Activated naive CD4-positive, alpha-beta T cell (primary cell): ENCODE results near the gene TUFM.
"Not testable (repeated sequence)": the region's sequence is repeated elsewhere in the genome, so short reads cannot be mapped to it uniquely, and the experiment has no call there.

Experiments used
- DNase-seq, 4 experiments: peaks; one replicate each; lab custom pipeline; 2025; lab: John Stamatoyannopoulos, UW

Gene TUFM

DNA sequence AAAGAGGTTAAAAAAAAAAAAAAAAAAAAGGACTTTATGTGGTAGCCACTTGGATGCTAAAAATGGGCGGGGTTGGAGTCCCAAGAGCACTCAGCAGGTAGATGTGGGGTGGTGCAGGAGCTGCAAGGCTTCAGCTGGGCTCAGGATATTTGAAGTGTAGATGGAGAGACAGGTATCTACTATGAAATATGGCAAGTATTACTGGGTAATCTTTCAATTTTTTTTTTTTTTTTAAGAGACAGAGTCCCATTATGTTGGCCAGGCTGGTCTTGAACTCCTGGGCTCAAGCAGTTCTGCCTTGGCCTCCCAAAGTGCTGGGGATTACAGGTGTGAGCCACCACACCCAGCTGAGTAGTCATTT lies 7.6 kb downstream of the TUFM start:
- no peak for DNase-seq

DNA sequence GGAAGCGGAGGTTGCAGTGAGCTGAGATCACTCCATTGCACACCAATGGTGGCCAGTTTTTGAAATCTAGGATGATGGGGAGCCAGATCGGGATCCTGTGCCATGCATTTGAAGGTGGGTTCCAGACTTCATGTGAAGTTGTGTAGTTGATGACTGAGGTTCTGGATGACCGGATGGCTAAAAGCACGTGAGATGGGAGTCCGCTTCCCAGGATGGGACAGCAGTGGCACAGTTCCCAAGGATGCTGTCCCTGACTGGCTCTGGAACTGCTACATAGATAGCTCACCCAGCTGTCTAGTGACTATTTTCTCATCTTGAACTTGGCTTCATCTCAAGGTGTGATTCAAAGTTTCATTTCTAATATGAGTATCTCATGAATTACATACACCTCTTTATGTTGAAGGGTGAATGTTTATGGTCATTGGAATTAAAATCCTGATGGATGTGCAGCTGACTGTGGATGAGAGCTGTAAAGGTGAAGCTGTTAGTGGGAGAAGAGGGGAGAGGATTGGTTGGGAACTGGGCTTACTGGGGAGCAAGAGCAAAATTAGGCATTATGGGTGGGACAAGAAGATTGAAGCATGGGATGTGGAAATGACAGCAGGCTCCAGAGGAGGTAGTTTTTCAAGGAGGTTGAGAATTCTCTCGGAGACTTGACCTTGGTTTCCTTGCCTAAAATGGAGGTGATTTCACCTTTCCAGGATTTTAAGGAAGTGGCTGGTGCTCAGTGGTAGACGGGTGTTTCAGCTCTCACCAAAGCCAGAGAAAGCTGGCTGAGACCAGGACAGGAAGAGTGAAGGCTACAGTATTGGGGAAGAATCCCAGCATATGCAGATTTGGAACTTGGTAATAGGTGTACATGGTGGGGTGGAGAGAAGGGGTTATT lies 8.2 kb downstream of the TUFM start:
- no peak for DNase-seq

DNA sequence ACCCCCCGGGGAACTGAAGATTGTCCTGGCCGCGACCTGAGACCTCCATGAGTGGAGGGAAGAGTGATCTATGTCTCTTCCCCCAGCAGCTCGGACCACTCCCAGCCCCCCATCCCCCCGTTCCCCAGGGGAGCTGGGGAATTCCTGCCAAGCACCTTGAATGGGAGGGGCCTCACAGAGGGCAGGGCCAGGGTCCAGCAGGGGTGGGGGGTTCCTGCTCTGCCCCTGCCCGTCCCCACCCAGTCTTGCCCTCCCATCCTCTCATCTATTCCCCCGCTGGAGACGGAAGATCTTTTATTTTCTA lies 9.4 kb downstream of the TUFM start:
- DNase-seq: no peak

DNA sequence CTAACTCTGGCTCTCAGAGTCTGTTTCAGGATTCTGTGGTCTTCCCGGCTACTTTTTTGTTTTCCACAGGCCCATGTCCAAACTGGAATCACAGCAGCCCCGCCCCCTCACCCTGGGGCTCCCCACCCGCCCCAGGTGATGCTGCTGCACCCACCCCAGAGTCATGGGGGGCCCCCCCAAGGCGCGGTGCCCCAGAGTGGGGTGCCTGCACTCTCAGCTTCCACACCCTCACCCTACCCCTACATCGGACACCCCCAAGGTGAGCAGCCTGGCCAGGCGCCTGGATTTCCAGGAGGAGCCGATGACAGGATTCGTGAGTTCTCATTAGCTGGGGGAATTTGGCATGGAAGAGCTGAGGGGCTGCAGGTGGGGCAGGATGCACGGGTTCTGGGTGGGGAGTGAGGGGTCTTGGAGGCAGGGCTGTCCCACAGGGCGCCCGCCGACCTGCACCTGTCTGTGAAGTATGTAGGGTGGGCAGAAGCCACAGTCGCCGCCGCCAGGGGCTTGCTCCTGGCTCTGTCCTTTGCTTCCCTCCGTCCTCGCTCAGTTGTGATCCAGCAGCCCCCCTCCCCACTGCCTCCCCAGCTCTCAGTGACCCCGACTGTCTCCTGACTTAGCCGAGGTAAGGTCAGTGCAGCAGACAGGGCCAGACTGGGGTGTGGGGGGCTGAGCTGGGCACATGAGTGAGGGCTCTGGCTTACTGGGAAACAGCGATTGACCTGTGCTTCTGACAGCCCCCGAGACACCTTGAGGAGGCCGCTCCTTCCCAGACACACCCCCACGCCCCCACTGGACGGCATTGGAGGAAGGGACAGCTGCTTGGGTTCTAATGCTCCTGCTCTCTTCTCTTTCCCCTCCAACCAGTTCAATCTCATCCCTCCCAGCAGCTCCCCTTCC lies 10.0 kb downstream of the TUFM start:
- DNase-seq: no peak

DNA sequence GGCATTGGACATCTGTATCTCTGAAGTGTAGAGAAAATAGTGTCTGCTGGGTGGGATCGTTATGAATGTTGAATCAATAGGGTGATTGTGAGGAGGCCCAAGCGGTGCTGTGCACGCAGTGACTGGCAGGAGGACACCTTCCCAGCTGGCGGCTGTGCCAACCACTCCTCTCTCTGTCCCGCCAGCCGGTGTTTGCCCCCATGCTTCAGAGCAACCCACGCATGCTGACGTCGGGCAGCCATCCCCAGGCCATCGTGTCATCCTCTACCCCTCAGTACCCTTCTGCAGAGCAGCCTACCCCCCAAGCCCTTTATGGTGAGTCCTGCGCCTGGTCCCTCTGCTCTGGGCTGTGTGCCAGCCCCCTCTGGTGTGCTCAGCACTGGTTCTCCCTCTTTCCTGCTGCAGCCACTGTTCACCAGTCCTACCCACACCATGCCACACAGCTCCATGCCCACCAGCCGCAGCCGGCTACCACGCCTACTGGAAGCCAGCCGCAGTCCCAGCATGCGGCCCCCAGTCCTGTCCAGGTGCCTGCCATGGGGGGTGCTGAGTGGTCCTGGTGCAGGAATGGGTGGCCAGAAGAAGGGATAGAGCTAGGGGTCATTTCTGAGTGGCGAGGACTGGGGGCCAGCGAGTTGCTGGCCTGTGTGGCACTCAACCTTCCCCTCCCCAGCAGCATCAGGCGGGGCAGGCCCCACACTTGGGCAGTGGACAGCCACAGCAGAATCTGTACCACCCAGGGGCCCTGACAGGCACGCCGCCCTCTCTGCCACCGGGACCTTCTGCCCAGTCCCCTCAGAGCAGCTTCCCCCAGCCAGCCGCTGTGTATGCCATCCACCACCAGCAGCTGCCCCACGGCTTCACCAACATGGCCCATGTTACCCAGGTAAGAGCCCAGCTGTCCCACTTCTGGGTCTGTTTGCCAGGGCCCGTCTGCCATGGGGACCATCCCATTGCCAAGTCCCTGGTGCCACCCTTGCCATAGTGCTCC lies 11.0 kb downstream of the TUFM start:
- DNase-seq: no peak

DNA sequence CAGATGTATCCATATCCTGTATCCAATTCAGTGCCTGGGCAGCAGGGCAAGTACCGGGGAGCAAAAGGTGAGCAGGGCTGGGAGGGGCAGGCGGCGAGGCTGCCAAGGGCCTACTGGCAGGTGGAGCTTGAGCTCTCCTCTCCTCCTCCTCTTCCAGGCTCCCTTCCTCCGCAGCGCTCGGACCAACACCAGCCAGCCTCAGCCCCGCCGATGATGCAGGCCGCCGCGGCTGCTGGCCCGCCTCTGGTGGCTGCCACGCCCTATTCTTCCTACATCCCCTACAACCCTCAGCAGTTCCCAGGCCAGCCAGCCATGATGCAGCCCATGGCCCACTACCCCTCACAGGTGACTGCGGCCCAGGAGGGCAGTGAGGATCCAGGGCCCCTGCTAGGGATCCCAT lies 11.8 kb downstream of the TUFM start:
- DNase-seq: no peak

DNA sequence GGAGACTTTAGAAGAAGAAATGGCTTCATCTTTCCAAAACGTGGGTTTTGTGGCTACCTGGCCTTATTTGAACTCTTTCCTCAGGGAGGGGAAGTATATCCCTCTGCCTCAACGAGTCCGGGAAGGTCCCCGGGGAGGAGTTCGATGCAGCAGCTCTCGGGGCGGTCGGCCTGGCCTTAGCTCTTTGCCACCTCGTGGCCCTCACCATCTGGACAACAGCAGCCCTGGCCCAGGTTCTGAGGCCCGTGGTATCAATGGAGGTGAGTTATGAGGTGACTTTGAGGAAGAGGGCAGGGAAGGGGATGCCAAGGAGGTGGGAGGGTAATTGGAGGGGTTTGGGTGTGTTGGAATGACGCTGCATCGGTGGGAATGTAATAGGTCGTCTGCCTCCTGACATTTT lies 15.6 kb downstream of the TUFM start:
- DNase-seq: no peak

DNA sequence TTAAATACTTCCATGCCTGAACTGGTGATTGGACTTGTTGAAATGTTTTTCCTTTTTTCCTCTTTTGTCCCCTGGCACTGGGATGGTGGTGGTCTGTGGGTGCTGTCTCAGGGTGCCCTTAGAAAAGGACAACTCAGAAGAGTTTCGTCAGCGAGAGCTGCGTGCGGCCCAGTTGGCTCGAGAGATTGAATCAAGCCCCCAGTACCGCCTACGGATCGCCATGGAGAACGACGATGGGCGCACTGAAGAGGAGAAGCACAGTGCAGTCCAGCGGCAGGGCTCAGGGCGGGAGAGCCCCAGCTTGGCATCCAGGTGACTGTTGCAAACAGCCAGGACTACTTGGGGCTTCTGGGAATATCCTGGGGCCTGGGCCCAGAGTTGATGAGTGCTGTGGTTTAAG lies 16.4 kb downstream of the TUFM start:
- DNase-seq: no peak

DNA sequence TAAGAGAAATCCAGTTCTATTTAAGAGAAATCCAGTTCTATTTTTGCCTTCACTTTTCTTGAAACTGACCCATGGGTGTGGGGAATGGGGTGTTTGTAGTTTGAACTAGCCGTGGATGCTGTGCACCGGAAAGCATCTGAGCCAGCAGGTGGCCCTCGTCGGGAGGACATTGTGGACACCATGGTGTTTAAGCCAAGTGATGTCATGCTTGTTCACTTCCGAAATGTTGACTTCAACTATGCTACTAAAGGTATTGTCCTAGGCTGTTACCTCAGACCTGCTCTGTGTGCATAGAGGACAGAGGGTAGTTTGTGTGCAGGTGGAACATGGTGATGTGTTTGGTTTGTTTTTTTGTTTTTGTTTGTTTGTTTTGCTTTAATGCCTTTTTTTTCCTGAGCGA lies 20.0 kb downstream of the TUFM start:
- no peak for DNase-seq

DNA sequence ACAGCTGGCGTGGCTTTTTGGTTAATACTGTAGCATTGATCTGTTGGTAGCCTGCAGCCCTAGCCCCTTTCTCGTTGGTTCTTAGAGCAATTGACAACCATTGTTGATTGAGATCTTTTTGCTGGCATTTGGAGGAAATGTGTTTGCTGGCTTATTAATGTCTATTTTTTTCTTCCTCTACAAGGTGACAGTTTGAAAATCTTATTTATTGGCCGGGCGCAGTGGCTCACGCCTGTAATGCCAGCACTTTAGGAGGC lies 21.5 kb downstream of the TUFM start:
- no peak for DNase-seq

DNA sequence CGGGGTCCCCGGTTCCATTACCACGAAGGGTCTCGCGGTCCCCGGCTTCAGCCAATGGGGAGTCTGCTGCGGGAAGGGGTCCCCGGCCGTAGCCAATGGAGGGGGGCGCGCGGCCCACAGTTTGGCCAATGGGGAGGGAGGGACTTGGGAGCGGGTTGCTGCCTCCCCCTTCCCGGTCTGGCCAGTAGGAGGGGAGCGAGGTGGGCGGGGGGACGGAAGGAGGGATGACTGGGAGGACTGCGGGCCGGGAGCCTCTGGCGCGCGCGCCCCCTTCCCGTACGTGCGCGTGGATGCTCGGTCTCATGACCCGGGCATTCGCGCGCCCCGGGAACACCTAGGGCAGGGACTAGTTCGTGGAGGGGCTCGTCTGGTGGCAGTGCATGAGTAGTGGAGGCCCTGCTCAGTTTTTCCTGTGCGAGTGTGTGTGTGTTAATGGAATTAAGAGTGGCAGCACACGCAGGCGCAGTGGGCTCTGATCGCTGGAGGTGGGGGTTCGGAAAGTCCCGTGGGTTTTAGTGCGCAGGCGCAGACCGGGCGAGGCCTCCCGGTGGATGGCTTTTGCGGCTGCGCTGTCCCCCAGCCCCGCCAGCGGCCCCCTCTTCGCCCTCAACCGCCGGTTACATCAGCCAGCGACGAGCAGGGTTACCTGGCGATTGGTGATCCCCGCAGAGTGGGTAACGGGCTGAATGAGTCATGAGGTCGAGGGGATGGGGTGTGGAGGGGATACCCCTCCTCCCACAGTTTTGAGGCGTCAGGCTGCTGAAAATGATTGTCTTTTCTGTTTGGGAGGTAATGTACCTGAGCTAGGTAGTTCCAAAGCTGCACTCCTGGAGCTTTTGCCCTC lies 22.1 kb downstream of the TUFM start:
- DNase-seq: peak; percentile 90 to 95 (median 92)

DNA sequence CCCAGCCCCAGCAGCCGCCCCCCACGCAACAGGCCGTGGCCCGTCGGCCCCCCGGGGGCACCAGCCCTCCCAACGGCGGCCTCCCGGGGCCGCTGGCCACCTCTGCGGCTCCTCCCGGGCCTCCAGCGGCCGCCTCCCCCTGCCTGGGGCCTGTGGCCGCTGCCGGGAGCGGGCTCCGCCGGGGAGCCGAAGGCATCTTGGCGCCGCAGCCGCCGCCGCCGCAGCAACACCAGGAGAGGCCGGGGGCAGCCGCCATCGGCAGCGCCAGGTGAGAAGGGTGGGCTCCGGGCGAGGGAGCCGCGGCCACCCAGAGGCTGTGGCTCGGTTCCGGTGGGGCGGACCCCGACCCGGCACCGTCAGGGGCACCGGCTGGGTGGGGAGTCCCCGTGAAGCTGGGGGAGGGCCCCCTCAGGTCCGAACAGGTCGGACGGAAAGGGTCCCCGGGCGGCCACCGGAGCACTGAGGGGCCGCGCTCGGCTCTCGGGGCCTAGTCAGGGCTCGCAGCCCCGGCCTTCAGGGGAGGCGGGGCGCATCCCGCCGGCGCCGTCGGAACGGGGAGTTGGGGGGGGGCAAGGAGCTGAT lies 22.8 kb downstream of the TUFM start:
- peak in 2 of 4 experiments; percentile 41 to 52 for DNase-seq

DNA sequence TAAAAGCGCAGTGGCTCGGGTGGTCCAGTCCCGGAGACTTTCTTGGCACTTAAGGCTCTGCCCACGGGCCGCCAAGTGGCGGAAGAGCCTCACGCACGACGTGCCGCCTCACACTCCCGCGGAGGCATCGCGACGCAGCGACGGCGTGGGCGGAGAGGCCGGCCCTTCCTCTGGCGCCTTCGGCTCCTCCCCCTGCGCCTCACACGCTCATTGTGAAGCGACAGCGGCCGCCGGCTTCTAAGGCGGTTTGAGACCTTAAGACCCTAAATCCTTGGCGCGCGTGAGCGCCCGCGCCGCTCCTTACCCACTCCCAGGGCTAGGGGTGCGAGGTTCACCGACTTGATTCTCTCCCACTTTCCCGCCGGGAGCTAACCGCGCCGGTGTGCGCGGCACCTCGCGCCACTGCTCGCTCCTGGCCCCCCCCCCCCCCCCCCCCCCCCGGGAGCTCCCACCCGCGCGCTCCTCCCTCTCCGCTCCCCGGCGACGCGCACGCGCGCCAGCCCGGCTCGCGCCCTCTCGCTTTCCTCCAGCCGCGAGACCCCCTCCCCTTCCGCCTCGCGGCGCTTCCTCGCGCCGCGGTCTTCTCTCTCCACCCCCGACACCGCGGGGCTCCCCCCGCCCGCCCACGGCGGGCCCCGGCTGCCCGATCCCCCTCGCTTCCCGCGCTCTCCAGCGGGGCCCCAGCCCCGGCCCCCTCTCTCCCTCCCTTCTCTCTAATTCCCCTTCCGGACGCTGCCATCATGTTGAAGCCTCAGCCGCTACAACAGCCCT lies 23.4 kb downstream of the TUFM start, which contains the start of gene ATXN2L:
TSS of gene ATXN2L (plus strand) at position 480 of the 771 bp plus-strand sequence. CDS start at position 741, 261 bp downstream.
- peak; percentile 88 to 96 (median 92) for DNase-seq

DNA sequence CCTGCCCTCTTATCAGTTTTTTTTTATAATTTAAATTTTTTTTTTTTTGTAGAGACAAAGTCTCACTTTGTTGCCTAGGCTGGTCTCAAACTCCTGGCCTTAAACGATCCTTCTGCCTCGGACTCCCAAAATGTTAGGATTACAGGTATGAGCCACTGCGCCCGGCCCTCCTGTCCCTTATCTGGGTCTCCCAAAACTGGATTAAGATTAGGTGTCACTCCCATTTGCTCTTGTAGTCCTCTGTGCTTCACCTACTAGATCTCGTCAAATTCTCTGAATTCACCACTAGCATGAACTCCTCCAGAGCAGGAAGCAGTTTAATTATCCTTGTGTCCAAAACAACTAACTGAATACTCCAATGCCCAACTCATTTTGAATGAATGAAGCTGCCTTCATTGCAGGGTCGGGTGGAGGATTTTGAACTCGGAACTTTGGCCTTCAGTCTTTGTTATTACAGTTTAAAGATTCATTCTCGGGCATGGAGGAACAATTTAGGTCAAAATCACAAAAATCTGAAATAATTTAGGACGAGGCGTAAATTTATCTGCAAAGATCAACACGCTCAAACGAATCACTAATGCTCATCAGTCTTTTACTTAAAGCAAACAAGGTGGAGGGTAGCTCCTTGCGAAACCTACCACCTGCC lies 24.2 kb downstream of the TUFM start:
- DNase-seq: no peak

DNA sequence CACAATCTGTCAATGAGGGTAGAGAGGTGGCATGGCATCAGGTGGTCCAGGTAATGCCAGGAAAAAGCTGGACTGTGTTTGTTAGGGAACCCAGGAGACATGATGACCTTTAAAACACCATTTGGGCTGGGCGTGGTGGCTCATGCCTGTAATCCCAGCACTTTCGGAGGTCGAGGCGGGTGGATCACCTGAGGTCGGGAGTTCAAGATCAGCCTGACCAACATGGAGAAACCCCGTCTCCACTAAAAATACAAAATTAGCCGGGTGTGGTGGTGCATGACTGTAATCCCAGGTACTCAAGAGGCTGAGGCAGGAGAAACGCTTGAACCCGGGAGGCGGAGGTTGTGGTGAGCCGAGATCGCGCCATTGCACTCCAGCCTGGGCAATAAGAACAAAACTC lies 25.6 kb downstream of the TUFM start:
- not testable (repeated sequence) for DNase-seq

DNA sequence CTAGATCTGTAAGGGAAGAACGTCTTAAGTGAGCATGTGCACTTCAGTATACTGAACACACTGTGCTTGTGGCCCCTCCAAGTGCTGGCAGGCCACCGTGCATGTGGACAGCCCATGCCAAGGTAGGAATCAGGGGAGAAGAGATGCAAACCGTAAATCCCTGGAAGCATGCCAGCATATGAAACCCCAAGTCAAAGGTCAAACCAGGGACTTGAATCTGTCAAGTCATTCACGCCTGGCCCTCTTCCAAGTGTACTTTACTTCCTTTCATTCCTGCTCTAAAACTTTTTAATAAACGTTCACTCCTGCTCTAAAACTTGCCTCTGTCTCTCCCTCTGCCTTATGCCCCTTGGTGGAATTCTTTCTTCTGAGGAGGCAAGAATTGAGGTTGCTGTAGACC lies 26.1 kb downstream of the TUFM start:
- DNase-seq: no peak

DNA sequence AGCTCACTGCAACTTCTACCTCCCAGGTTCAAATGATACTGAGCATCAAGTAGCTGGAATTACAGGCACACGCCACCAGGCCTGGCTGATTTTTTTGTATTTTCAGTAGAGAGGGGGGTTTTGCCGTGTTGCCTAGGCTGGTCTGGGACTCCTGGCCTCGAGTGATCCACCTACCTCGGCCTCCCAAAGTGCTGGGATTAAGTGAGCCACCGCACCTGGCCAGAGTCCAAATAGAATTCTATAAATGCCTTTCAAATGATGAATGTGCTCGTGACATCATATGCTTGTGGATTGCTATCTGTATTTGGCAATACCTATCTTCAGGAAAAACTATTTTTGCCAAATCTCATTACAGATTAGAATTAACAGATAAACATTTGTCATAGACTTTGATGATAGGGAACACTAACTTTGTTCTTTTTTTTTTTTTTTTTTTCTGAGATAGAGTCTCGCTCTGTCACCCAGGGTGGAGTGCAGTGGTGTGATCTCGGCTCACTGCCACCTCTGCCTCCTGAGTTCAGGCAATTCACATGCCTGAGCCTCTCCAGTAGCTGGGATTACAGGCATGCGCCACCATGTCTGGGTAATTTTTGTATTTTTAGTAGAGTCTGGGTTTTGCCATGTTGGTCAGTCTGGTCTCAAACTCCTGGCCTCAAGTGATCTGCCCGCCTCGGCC lies 38.6 kb downstream of the TUFM start:
- not testable (repeated sequence) for DNase-seq

DNA sequence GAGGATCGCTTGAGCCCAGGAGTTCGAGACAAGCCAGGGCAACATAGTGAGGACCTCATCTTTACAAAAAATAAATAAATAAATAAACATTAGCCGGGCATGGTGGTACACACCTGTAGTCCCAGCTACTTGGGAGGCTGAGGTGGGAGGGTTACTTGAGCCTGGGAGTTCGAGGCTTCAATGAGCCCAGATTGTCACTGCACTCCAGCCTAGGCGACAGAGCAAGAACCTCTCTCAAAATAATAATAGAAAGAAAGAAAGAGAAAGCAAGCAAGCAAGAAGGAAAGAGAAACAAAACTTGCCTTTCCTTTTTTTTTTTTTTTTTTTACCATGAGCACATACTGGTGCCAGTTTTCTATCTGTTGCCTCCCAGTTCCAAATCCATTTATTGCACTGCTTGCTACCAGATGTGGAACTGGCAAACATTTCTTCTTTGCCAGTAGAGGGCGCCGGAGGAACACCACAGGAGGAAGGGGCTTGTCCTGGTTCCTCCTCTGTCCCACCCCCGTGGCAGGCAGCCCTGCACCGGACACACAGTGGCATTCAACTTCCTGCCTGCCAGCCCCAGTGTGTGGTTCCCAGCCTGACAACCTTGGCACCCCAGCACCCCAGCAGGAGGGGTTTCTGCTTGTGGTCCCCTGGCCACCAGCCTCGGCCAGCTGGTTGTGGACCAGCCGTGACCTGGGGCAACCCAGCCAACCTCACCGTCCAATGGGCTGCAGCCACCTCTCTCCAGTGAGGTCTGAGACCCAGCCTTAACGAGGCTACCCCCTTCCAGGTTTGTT lies 43.7 kb downstream of the TUFM start:
- DNase-seq: peak; percentile 14 to 54 (median 34)
